ENCODE results near the gene SLC35B4.

Gene SLC35B4, protein sequence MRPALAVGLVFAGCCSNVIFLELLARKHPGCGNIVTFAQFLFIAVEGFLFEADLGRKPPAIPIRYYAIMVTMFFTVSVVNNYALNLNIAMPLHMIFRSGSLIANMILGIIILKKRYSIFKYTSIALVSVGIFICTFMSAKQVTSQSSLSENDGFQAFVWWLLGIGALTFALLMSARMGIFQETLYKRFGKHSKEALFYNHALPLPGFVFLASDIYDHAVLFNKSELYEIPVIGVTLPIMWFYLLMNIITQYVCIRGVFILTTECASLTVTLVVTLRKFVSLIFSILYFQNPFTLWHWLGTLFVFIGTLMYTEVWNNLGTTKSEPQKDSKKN

DNA sequence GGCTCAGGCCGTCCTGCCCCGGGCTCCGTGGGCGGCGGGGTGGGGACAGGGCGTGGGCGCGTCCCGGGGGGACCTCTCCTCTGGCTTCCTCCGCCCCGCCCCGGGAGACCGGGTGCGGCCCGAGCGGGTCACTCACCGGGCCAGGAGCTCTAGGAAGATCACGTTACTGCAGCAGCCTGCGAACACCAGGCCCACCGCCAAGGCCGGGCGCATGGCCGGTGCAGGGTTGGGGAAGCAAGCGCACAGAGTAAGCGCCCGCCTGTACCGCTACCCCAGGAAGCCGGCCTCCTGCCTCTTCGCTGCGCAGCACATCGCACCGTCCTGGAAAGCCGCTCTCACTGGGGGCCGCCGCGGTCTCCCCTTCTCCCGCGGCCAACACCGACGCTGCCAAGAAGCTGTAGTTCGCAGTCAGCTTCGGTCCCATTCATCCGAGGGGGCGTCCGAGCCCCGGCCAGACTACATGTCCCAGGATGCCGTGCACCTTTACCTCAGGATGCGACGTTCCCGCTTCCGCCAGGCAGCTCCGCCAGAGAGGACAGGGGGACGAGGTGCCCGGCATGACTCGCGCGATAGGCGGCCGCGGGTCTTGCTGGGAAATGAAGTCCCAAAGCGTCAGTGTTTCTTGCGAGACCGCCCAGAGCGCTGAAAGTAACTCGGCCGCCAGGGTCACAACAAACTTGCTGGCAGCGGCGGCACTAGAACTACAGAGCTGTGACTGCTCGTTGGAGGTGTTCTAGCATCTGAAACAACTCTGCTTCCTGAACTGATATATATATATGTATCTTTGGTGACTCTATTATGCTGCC is at the start of gene SLC35B4:
TSS of gene SLC35B4 (minus strand) at position 392 of the 806 bp plus-strand sequence. CDS start at position 213, 179 bp downstream.
- DNase-seq: peak; percentile 96

DNA sequence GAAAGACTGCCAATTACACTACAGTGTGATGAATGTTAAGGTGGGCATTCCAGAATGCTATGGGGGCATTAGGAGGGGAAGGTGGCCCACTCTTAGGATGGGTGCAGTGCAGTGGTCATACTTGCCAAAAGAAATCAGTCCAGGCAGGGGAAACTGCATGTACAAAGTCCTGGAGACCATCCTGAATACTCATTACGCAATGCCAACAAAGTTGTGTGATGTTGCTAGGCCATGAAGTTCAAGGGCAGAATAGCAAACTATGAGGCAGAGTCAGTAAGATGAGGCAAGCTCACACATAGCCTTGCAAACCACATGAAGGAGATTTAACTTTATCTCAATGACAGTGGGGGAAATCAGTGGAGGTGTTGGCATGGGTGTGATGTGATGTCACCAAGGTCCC is 49.8 kb upstream of the SLC35B4 start:
- no peak for DNase-seq

DNA sequence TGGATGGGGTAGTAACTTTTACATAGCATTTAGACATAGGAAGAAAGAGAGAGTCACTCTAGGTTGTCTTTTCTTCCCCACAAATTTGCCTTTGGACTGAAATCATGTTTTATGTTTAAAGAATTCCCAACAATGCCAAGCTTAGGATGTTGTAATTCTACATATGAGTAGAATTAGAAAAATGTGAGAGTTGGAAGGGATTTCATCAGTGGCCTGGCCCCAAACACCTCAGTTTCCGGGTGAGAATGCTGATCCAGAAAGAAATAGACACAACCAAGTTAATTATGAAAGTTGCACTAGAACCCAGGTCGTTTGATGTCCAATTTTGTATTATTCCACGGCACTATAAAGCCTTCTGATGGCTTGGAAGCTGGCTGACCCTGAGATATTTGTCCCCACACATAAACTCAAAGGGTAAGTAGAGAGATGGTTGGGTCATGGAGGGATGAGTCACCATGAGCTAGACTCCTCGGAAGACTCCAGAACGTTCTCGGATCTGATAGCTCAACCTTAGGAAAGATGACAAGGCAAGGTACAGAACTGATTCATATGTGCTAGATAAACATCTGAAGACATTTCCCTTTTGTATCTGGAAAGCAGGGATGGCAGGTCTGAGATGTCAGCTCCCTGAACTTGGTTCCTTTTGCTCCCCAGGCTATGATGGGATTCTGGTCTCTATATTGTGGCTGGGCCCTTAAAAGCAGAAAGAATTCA is 48.8 kb upstream of the SLC35B4 start:
- no peak for DNase-seq

DNA sequence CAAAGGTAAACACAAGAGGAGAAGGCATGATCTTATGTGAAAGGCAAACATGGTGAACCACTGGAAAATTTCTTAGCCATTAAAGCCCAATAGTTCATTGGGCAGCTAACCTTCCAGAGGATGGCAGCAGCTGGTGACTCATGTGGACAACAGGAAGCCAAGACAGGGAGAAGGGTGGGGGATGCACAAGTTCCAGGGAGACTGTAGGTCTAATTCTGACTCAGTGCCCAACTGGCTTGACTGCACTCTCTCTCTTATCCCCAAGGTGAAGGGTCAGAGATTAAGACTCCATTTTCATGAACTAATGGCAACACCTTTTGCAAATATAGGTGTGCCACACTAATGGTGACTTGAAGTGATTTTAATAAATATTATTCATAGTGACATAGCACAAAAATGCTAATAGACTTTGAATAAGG is 47.9 kb upstream of the SLC35B4 start:
- DNase-seq: no peak

DNA sequence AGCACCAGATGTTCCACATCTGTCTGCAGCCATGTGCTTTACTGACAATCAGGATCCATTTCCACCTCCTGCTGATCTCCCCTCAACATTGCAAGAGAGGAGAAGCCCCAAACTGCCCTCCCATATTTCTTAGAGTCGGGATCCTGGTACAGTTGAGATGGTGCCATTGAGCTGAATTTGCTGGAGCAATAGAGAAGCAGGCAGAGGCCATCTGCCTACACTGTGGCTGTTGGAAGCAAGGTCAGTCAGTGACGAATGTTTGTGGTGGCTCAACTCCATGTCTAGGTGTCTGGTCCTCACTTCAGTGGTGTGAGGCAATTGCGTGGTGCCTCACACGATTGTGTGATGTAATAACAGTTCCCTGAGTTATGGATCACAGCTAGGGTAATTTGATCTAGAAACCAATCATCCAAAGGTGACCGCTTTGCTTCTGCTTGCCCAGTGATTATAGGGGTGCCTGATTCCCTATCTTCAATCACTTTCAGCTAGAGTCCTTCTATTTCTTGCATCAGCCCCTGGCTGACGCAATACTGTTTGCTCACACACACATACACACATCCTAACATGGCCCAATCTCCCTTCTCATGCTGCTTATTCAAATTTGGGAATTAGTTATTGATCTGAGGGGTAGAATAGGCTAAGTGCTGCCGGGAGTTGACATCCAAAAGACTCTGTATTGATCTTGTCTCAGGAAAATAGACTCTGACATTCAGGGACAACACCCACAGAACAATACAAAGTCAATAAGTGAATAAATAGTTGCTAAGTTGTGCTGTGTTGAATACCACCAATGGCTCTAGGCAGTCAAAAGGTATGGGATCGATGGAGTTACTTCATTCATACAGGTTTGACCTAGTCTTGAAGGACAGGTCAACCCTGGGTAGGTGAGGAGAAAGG is 46.1 kb upstream of the SLC35B4 start:
- no peak for DNase-seq

DNA sequence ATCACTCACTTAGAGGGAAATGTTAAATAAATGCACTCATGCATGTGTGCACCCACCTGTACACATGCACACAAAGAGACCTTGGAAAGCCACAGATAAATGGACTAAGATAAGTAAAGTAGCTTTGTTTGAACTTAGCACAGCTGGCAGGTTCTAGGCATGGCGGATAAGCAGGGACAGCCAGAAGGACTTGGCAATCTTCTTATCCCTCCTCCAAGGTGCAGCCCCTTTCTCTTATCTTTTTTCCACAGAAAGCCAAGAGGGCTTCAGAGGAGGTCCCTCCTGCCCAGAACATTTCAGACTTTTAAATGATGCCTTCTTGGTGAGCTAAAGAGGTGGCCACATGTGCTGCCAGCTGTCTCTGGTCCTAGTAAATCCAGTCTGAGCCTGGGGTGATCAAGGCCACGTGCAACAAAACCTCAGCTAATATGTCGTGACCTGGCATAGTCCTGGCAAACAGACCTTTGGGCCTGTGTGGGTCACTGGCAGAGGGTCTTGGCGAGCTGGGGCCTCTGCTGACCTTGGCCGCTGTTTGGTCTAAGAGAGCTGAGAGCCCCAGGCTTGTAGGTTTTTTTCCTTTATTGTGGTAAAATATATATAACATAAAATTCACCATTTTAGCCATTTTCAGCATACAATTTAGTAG is 43.2 kb upstream of the SLC35B4 start:
- DNase-seq: no peak

DNA sequence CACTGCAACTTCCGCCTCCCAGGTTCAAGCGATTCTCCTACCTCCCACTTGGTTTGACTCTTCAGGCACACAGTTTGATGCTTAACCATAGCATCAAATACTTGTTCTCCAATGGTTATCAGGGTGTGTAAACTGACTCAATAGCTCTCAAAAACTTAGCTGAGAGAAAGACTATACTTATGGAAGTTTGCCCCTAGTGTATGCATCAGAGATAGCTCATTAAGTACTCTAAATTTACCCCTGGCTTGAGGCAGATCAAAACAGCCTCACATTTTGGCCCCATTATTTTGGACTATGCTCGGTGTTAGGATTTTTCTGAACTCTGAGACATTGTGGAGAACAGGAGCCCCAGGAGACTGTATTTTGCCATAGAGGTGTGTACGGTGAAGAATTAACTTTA is 40.8 kb upstream of the SLC35B4 start:
- DNase-seq: no peak

DNA sequence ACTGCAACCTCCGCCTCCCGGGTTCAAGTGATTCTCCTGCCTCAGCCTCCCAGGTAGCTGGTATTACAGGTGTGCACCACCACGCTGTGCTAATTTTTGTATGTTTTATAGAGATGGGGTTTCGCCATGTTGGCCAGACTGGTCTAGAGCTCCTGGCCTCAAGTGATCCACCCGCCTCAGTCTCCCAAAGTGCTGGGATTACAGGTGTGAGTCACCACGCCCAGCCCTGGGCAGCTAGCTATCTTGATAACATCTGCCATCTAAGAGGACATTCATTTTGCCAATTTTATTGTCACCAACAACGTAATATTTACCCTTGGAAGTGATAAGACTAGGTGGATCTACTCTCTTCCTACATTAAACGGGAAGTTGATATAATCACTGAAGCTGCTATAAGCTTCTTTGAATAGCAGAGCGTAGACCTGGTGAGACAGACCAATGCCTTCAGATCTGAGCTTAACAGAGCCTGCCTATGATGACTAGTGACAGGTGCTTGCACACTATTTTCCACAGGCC is 39.7 kb upstream of the SLC35B4 start:
- no peak for DNase-seq

DNA sequence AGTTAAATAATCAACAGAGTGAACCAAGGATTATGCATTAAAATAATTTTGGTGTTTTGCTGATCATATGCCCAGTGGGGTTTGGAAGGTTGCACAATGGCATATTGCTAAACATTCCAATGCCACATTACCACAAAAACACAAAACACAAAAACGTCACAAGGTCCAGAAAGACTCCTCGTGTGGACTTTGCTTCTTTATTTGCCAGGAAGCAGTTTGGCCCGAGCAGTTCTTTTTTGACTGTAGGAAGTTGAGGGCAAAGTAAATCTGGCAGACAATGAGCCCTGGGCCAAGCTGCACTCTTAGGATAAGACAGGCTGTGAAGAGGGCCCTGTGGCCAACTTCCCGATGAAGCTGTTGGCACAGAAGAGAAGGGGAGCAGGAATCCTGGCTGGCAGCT is 39.2 kb upstream of the SLC35B4 start:
- DNase-seq: no peak

DNA sequence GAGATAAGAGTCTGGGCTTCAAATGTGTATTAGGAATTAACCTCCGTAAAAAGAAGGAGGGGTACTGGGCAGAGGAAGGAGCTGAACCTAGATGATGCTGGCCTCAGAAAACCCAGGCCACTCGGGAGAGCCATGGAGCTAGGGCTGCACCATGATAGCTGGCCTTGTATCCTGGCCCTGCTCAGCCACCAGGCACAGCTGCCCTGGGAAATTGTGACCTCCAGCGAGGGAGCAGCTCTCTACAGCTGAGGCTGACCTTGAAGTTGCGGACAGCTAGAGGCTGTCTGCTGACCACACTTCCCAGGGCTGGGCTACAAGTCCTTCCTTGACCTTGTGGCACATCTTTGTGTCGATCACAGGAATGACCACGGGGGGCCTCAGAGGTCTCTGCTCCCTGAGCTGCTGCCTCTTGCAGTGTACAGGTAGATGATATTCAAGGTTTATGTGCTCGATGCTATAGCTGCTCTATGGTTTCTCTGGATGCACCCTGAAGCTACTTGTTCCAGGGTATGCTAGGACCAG is 38.3 kb upstream of the SLC35B4 start:
- no peak for DNase-seq

DNA sequence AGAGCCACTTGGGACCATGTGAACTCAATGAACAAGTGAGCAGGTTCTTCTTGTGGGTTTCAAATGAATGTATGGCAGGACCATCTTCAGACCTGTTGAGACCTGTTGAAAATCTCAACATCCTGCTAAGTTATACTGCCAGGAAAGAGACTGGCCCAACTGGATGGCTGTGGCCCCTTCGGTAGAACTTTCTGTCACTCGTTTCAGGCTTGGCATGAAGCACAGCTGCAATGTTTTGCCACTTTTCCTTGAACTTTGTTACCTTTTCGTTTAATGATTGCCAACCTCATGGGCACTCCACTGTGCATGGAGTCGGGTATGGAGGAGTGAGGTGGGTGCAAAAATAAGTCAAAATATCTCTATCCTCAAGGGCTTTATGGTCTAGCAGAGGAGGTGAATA is 36.7 kb upstream of the SLC35B4 start:
- DNase-seq: no peak

DNA sequence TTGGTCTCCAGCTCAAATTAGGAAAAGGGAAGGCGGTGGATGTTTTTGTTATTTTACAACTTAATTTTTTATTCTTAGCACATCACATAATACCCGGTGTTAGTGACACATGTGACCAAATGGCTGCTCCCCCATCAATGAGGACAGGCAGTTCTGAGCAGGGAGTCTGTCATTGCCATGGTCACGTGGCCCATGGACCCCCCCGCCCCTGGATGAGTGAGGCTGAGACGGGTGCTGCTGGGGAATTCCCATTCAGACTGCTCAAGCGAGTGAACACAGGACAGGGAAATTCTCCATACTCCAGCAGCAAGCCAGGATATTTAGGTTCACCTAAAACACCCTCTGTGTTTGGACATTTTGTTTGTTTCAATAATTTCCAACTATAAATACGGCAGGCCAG is 34.7 kb upstream of the SLC35B4 start:
- no peak for DNase-seq

DNA sequence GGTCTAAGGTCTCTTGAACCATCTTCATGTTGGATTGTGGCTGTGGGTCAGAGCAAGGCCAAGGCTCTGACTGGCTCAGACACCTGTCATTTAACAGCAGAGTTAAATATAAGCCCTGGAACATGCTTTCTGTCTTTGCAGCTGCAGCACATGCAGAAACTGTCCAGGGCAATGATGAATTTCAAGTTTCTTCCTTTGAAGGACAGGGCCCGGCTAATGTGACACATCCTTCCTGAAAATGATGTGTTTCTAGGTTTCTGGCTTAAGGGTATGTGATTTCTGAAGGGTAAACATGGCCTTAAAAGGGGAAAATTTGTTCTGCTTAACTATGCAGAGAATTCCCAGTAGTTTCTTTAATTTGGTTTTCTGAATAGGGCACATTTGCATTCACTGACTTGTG is 34.0 kb upstream of the SLC35B4 start:
- no peak for DNase-seq

DNA sequence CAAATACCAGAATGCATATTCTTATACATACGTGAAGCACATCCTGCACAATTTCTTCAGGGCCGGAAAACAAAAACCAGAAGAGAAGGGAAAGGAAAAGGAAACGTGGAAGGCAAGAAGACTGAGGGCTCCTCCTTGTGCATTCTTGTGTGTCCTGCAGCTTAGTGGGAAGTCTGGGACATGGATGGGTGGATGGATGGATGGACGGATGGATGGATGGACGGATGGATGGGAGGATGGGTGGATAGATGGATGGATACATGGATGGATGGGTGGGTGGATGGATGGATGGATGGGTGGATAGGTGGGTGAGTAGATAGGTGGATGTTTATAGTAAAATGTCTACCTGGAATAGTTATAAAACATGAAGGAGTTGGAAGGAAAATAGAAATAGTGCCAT is 30.8 kb upstream of the SLC35B4 start:
- no peak for DNase-seq

DNA sequence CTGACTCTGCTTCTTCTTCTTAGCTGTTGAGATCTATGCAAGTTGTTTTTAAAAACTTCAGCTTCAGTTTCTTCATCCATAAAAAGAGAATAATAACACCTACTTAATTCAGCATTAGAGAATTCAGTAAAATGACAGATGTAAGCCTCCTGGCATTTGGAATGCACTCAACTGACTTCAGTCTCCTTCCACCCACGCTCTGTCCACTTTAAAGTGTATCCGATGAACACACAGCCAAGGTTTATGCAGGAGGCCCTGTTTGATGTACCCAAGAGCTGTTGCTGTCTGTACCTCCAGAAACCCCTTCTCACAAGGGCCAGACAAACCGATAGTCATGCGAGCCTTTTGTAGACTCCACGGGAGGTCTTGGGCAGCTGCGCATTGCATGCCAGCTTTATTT is 27.1 kb upstream of the SLC35B4 start:
- DNase-seq: no peak

DNA sequence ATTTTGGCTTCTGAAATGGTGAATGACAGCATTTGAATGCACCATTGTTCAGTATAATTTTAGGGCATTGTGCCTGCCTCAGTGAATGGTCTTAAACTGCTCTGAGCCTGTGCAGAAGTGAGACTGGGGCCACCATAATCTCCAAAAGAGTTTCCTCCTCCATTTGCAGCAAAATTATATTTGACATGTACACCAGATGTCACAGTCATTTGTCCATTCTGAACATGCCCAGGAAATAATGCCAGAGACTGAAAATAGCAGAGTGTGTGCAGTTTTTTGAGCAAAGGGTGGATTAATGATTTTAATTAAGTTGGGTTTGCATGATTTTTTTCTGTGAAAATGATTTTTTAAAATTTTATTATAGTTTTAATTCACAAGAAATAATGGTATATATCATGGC is 26.4 kb upstream of the SLC35B4 start:
- no peak for DNase-seq

DNA sequence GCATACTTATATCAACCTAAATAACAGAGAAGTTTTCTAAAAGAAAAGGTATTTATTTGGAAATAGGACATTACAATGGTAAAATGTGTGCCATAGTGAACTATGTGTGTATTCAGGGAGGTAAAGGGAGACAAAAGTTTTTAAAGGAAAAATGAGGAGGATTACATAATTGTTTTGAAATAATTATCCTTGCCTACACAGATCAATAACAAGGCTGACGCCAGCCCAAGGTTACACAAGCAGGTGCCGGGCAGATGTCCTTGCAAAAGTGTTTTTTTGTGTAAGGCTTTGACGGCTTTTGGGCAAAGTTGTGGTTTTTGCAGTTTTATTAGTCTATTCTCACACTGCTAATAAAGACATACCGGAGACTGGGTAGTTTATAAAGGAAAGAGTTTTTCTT is 22.7 kb upstream of the SLC35B4 start:
- no peak for DNase-seq

DNA sequence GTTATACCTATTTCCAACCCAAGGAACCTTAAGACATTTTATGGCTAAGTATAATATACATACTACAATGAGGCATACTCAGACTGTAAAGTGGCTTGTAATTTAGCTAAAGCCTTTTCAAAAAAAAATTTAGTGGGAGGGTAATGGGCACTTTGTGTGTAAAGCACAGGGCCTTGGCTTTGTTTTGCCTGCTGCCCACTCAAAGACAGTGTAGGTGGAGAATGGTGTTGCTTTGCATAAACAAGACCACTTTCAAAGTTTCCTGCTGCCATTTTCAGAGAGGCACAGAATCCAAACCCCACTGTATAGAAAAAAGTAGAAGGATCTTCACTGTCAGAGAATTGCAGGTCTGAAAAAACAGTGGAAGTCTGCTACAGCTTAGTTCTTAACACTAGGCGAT is 21.2 kb upstream of the SLC35B4 start:
- no peak for DNase-seq

DNA sequence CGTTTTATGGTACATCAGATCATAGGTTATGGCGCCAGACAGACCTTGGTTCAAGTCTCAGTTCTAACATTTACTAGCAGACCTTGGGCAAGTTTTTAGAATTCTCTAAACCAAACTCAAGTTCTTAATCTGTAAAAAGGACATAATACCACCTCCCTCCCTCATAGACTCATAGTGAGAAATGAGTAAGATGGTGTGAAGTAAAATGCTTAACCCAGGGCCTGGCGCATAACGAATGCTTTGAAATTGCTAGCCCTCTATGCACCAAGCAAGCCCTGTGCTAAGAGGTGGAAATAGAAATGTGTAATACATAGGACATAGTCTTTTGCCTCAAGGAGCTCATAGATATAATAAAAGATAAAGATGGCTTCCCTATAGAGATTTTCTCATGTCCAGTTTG is 17.7 kb upstream of the SLC35B4 start:
- DNase-seq: no peak

DNA sequence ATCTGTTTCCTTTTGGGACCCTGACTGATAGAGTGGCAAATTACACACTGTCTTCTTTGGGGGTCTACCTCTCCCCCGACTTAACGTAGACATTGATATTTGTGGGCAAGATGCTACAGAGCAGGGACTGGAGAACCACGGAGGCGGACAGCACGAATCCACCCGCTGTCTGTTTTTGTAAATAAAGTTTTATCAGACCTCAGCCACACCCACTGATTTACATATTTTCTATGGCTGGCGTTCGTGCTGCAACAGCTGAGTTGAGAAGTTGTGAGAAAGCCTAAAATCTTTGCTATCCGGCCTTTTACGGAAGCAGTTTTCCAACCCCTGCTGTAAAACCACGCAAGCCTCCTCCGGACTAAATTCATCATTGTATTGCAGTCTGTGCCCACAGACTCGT is 17.2 kb upstream of the SLC35B4 start:
- DNase-seq: no peak

DNA sequence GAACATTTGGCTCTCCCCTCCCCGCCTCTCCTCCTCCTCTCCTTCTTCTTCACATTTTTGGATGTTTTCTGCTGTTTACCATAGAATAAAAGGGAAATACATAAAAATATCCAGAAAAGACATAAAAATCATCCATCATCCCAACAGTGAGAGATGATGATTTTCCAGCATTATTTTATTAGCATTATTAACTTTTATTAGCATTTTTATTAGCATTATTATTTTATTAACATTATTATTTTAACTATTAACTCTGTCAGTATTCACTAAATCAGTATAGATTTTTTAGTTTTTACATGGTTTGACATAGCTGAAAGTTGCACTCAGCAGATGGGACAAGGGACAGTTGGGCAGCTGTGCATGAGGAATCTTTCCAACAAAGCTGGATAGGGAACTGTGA is 16.2 kb upstream of the SLC35B4 start:
- DNase-seq: no peak

DNA sequence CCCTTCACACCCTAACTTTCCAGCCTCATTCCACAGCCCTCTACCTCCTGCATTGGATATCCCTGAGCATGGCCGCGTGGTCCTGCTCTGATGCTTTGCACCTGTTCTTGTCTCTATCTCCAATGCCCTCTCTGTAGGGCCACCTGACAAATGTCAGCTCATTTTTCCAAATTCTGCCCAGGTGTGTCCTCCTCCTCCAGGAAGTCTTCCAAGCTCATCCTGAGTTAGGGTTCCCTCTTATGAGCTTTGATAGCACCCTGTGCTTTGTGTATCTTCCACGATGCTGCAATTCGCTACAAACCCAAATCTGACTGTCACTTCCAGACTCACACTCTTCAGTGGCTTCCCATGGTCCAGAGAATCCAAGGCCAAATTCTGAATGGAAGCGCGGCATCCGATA is 14.7 kb upstream of the SLC35B4 start:
- no peak for DNase-seq
